Stimulated activated CD8-positive, alpha-beta memory T cell treated with anti-CD3 and anti-CD28 coated beads, Interleukin-15, amount 100 ng/mL, for 24 hours (primary cell): Measurements from ENCODE around the gene VWF.

Experiments used
- DNase-seq: peaks from one replicate; pipeline ENCODE4 v3.0.0-alpha.2; 2020; ENCODE audit warnings: low read depth

The VWF gene

DNA sequence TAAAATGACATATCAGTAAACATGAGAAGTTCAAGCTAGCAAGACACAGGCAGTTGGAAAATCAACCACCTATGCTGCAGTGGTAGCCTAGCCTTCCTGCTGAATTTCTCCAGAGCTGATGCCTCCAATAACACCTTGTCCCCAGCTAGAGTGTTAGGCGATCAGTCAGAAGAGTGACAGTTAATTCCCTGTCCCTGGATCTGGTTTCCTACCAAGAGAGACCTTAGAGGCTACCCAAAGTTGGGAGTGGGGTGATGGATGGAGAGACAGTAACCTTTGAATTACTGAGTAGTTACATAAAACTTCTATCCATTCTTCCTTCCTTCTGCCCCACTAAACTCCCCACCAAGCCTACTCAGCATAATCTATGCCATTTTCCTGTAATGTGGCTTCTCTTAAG lies 177.5 kb downstream of the VWF start:
- no peak for DNase-seq

DNA sequence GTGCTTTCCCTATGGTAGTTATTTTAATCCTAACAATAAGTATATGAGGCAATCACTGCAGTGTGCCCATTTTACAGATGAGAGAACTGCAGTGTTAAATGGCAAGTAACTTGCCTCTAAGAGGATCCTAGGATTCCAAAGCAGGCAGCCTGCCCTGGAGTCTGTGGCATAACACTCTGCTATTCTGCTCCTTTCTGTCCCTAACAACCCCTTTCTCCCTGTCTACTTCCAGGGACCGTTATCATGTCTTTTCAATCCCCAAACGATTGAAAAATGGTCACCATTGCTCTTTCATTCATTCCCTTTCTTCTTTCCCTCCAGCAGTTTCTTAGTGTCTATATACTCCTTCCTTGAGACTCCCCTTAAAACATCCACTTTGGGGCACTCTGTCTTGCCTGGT lies 178.1 kb downstream of the VWF start:
- no peak for DNase-seq

DNA sequence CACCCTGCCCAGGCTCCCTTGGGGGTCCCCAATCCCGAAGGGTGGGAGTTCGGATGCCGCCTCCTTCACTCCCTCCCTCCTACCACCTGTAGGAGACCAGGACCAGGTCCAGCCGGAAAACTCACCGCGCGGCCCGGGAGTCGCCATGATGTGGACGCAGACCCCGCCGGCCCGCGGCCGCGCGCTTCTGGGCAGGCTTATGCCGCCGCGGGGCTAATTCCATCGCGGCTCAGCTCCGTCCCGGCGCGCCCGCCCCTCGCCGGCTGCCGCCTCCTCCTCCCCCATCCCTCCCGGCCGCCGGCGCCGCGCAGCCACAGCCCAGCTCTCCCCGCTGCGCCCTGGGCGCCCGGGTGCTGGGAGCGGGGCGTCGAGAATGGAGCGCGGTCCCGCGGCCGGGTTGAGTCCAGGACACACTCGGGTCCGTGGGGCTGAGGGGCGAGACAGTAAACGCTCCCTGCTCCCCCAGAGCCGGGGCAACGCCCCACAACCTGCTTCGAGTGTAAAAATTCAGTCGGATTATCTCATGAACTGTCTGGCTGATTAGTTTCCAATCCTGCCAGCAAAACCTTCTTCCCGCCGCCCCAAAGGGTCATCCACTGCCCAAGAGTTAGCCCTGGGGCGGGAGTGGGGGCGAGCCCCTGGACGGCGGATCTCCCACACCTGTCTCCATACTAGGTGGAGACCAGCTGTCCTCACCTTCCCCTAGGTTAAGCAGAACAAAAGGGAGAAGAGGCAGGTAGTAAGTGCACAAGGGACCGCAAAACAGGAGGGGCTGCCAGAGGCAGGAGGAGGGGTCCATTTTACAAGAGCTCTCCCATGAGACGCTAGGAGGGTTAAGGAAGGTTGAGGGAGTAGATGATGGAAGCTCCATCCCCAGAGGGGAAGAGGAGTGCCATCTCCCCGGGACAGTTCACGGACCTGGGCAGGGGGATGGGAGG lies 179.1 kb downstream of the VWF start, which contains the start of gene ANO2:
ANO2 (minus strand) TSS at position 189 of the 938 bp plus-strand sequence; CDS start at position 147, 42 bp downstream.
- DNase-seq, result no peak

DNA sequence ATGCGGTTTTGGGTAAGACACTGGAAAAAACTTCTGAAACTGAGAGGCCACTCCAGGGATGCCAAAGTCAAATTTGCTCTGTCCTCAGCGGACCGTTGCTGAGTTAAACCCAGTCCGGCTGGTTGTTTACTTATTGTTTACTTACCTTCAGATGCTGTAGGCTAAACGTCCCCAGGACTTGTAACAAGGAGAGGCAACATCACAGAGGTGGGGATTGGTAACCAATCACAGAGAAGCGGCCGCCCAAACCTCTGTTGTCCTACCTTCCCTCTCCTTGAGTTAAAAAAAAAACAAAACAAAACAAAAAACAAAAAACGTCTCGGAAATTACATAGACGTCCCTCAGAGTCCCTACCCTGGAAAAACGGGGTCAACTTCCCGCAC lies 179.8 kb downstream of the VWF start:
- DNase-seq, result no peak

DNA sequence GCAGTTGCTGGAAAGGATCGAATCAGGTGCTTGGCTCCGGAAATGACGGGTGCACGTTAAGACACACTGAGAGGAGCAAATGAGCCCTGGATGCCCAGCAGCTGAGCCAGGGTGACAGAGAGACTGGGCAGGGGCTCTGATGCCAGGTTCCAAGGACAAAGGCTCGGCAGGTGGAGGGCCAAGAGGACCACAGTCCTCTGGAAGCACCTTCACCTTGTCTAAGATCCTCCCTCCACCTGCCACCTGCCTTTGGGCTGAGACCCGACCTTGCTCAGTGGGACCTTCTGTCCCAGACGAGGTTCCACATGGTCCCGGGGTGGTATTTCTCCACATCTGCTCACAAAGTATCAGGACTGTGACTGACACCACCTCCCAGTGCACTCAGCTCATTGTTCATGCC lies 180.4 kb downstream of the VWF start:
- DNase-seq, result no peak

DNA sequence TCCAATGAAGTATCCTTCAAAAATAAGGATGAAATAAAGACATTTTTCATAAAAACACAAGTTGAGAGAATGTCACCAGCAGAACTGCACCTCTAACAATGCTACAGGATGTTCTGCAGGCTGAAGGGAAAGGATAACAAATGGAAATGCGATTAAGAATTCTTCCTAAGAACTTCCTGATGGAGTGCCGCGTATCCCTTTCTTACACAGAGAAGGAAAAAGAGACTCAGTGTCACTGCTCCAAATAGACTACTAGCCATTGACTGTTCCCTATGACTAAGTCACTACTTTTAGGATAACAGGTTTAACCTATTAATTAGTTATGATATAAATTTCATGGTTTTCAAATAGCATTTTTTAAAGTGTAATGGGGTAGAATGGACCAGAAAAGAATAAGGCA lies 182.6 kb downstream of the VWF start:
- DNase-seq, result no peak

DNA sequence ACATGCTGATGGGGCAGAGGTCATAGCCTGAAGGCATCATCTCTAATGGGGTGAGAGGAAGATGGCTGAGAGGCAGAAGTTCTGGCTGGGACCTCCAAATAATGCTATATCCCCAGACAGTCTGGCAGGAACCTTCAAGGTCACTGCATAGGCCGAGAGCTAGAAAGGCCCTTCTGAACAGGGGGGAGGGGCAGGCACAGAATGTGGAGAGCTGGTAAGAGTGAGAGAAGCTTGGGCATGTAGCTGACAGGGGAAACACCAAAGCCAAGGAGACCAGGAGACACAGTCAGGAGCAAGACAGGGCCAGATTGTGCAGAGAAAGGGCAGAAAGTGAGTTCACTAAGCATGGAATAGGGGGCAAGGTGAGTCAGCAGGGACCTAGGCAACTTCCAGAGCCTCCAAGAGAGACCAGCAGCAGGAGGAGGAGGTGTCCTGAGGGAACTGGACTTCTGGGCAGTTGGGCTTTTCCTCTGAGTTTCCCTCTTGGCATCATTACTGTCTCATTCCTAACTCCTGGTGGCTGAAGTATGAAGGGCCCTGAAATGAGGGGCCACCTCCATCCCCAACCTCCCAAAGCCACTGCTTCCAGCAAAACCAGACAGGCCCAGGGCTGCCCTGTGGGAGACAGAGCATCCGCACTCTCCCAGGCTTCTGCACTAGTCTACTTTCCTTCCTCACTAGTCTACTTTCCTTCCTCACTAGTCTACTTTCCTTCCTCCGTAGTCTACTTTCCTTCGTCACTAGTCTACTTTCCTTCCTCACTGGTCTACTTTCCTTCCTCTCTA lies 196.5 kb downstream of the VWF start:
- DNase-seq, result no peak

DNA sequence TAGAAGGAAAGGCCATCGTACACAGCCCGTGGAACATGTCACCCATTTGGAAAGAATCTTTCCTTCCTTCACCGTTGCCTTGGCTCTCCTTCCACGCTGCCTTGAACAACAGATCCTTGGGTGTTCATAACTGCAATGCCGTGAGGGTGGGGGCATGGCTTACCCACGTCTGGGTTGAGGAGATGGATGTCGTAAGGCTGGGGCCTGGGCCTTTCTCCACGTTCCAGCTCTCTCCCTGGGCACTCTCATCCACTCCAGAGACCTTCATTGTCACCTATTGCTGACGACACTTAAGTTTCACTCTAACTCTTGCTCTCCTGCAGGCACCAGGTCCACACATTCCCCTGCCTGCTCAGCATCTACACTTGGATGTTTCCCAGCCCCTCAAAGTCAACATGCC lies 198.8 kb downstream of the VWF start:
- no peak for DNase-seq

DNA sequence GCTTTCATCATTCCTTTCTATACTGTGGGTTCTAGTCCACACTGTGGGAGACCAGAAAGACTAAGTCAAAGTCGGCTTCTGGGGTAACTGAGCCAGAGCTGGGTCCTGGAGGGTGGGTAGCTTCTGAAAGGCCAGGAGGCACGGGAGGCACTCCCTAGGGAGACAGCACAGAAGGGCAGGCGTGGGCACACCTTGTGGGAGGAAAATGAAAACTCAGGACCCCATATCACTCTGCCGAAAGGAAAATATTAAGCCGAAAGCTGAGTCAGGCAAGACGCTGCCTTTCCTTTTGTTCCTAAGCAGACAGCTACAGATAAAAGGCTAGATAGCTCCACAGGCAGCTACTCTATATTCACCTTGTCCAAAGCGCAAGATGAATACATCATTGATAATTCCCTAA lies 200.1 kb downstream of the VWF start:
- DNase-seq, result no peak

DNA sequence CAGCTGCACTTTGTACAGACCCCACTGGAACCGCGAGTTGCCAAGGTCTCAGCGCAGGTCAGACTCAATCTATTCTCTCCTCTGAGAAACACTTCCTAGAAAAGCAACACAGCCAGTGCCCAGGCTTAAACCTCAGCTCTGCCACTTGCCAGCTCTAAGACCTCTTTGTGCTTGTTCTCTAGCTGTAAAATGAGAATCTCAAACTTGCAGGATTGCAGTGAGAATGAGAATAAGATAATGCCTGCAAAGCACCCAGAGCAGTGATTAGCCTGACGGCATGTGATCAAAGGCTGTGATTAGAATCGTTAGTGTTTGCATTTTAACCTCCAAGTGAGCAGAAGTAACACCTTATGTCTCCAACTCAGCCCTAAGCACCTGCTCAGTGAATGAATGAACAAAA lies 200.7 kb downstream of the VWF start:
- DNase-seq, result no peak

DNA sequence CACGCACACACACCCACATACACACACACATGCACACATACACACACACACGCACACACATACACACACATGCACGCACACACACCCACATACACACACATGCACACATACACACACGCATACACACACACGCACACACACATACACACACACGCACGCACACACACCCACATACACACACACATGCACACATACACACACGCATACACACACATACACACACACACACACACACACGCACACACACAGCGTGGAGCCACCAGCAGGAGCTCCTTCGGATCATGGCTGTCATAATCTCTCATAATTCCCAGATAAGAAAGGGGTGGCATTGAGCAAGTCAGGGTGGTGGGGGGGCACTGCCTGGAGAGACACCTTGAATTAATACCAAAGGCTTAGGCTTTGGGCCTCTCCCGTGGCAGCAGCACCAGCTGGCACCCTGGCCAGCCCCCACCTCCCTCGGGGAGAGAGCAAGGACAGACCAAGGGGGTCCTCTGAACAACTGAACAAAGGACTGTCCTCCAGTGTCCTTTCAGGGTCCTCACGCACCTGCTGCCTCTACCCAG lies 201.3 kb downstream of the VWF start:
- no peak for DNase-seq

DNA sequence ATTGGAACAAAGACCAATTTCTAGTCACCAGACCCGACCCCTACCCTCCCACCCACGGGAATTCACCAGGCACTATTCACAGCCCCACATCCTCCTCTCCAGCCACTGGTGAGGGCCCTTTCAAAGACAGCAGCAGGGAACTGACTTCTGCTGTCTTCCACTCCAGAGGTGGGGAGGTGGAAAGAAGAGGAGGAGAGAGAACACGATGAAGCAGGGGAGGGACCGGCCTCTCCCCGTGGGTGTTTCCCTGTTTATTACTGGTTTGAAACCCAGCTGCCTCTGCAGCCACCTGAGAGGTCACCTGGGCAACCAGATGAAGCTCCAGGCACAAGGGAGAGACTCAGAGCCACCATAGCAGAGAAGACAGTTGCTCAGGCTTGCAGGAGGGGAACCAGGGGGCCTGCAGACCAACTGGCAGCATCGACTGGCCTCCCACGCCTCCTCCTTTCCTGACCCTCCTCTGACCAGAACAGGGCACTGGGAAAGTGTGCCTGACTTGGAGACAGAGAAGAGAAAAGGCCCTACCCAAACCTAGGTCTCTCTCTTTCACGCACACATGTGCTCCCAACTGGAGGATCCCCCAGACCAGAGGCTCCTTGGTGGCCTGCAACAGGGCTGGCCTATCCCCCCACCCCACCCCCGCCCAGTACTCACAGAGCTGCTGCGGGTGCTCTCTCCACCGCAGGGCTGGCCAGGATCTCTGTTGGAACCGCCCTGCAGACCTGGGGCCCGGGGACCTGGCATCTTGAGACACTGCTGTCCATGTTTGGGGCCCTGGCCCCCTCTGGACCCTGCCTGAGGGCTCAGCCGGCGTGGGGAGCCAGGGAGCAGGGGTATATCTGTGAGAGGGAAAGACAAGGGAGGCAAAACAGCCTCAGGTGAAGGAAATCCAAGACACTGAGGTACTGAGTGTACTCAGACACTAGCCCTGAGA lies 202.2 kb downstream of the VWF start:
- no peak for DNase-seq

DNA sequence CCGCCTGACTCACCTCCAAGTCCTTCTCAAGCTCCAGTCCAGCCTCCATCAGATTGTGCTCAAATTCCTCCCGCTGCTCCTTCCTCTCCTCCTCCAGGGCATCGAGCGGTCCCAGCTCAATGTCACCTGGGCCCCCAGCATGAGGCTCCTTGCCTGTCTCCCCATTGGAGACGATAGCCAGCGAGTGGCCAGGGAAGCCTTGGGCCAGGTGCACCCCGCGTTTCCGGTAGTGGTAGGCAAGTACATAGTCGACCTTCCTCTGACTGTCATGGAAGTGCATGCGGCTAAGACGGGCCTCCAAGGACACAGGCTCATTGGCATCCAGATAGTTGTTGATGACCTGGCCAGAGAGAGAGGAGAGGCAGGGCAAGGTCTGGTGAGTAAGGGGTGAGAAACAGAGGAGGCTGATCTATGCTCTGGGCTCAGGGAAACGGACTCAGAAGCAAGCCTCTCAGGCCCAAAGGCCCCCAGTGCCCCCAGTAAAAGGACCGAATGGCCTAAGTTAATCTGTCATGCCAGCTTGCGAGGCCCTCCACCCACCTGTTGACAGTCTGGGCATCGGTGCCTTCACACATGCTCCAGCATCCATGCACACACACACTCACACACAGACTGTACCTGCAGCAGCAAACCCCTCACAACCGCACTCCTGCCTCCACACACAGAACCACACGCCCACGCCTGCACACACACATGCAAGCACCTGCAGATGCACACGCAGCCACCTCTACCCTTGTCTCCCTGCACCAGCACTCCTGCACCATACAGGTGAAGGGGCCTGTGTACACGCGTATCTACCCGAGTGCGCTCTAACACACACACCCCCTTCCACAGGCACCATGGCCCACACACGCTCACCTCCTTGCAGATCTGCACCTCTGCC lies 203.2 kb downstream of the VWF start:
- DNase-seq, result no peak

DNA sequence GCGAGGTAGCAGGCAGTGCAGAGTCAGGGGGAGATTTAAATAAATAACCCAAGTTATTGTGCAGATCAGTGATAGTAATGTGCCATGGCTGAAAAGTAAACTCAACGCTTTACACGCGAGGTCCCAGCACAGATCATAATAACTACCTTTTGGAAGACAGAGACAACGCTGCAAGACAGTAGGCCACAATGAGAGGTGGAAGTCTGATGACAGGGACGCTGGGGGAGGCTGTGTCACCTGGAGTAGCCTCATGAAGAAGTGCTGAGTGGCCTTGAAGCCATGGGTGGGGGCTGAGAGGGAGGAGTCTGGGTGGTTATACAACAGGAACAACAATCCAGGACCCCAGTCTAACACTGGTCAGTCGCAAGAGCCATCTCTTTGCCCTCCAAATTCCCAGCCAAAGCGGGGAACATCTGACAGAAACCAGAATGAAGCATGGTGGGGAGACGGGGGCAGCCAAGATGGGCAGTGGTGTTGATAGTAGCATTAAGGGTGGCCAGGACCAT lies 207.6 kb downstream of the VWF start:
- DNase-seq, result no peak

DNA sequence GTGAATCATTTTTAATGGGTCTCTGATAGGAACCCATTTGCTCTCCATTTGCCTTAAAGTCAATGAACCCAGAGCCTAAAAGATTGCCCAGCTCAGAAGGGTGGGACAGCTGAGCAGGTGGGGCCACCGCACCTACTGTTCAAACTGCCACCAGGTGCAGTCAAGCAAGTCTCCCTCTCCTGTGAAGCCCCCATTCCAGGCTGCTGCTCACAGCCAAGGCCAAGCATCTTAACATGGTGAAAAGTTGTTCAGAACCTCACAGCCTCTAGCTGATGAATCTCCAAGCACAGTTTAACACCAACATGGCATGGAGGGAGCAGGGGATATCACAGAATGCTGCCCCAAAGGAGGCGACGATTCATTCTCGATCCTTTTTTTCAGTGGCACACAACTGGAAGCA lies 209.0 kb downstream of the VWF start:
- no peak for DNase-seq

DNA sequence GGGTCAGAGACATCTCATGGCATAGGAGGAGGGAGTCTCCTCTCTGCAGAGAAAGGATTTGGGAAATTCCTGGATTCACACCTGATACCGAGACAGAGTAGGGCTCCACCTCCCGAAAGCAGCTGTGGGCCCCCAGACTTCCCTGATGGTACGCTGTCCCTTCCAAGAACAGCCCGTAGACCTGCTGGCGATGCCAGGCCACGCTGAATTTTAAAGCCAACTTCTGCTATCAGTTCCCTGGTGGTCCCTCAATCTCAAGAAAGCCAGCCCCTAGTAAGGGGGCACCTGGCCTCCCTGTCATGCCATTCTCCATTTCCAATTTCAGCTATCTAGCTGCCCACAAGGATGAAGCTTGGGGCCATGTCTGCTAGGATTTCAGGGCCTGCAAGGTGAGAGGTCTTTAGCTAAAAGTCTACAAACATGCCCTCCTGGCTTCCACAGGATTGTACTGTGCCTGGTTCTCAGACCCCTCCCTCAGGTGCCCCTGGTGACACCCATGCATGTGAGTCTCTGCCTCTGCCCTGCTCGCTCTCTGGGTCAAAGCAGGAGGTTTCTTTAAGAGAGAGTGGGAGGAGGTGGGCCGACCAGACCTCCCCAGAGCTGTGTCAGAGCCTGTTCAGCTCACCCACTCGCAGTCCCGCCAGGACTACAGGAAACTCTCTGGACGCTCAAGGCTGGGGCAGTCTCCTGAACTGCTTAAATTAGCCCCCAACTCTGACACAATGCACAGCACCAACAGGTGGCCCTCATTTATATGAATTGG lies 209.9 kb downstream of the VWF start:
- no peak for DNase-seq

DNA sequence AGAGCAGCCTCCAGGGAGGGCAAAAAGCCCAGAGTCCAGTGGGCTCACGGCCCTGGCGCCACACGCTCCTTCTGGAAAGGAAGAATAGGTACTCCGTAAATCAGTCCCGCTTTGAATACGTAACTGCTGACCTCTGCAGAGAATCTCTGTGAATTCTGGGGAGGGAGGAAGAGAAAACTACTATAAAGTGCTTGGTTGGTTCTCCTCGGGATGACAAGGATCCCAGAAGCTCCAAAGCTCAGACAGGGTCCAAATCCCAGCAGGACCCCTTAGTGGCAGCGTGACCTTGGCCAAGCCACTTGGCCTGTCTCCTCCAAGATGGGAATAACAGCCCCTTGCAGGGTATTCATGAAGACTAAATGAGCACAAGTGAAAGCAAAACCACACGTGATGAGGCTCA lies 211.1 kb downstream of the VWF start:
- DNase-seq, result no peak

DNA sequence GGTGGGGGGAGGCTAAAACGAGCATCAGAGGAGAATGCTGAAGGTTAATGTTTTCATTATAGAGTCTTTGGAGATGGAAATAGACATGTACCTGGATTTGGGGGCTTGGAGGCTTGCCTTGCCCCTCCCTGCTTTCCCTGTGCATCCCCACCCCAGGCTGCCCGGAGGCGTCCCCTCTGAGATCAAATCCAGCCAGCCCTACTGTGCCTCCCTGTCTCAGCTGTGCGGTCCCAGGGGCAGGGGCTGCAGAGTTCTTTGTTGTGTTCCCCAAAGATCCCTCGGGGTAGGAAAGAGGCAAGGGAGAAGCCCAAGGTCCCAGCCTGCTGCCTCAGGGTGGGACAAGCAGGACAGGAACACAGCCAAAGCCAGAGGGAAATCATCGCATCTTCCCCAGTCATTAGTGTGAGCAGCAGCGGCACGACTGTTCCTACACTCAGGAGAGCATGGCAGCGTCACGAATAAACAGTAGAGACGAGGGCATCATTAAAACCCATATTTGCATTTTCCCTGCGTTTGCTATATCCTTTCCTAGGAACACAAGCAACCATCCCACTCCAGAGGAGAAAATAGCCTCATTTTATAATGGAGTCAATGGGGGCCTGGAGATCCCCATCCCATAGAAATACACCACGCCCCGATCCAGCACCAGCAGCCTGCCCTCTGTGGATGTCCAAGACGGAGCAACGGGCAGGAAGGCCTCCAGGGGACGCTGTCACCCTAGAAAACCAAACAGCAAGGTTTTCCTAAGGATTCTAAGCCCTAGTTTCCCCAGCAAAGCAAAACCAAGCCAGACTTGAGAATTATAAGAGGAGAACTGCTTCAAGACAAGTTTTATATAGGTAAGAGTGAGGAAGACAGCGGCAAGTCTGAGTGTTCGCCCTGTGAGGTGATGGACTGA lies 211.8 kb downstream of the VWF start:
- no peak for DNase-seq

DNA sequence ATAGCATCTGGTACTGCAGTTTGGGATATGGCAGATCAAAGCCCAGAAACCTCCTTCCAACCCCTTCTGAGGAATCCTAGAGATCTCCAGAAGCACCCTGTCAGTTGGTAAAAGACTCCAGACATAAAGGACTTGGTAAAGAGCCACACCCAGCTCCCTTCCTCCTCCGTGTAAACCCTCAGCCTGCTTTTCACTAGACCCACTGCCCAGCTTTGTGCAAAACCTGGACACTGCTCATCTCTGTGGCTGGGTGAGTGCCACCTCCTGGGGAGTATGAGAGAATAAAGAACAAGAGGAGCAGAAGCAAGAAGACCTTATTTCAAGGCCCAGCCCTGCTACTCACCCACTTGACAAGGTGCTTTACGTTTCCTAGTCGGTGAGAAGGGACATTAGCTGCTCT lies 212.5 kb downstream of the VWF start:
- DNase-seq, result no peak
